ENCODE results near the gene NCS1. TPM values are rescaled to one million over a fixed set of nuclear protein-coding genes. Genes with fewer than 3 reads are reported as not detected.

NCS1 gene
- total and polyA plus RNA-seq, 9 of the 15 experiments (the other 6 are each of a cell fraction or from before 2014, with no cell fraction given): 0.28 to 27.0 (median 9.6) TPM

DNA sequence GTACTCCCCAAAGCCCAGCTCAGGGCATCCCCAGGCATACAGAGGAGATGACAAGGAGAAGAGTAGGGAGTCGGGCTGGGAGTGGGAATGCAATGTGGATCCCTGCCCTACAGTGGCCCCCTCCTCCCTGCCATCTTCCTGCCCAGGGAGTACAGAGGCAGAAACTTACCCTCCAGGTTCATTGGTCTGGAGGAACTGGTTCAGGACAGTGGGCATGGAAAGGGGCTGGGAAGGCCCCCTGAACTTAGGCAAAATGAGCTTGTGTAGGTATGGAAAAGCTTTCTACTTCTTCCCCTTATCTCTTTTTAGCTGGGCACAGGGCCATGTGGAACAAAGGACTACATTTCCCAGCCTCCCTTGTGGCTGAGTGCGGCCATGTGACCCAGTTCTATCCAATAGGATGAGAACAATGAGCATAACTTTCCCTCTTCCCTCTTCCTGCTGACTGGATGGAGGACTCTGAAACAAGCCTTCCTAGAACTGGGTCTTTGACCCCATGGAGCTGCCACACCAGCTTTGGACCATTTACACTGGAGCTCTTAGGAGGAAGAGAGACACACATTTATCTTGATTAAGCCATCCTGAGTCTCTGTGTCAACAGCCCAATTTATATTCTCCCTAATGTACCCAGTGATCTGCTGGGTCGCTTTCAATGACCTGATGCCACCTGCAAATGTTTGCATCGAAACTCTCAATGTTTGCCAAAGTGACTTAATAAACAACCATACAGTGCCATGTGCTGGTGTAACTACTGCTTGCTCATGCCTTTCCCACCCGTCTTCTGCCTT, 68.4 kb downstream of the NCS1 start (continued):
- TF ChIP-seq, protein P1, sequence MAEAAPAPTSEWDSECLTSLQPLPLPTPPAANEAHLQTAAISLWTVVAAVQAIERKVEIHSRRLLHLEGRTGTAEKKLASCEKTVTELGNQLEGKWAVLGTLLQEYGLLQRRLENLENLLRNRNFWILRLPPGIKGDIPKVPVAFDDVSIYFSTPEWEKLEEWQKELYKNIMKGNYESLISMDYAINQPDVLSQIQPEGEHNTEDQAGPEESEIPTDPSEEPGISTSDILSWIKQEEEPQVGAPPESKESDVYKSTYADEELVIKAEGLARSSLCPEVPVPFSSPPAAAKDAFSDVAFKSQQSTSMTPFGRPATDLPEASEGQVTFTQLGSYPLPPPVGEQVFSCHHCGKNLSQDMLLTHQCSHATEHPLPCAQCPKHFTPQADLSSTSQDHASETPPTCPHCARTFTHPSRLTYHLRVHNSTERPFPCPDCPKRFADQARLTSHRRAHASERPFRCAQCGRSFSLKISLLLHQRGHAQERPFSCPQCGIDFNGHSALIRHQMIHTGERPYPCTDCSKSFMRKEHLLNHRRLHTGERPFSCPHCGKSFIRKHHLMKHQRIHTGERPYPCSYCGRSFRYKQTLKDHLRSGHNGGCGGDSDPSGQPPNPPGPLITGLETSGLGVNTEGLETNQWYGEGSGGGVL (CRISPR knock-in tag; IDR thresholded peaks at IDR 0.05): no peak
- 0 out of 2 replicates have a peak, but pooled peaks have one; percentile 9 for TF ChIP-seq MAFG (tag; conservative IDR thresholded peaks at IDR 0.05)
- TF ChIP-seq BCOR (IDR thresholded peaks at IDR 0.05): no peak
- TF ChIP-seq, protein P2, sequence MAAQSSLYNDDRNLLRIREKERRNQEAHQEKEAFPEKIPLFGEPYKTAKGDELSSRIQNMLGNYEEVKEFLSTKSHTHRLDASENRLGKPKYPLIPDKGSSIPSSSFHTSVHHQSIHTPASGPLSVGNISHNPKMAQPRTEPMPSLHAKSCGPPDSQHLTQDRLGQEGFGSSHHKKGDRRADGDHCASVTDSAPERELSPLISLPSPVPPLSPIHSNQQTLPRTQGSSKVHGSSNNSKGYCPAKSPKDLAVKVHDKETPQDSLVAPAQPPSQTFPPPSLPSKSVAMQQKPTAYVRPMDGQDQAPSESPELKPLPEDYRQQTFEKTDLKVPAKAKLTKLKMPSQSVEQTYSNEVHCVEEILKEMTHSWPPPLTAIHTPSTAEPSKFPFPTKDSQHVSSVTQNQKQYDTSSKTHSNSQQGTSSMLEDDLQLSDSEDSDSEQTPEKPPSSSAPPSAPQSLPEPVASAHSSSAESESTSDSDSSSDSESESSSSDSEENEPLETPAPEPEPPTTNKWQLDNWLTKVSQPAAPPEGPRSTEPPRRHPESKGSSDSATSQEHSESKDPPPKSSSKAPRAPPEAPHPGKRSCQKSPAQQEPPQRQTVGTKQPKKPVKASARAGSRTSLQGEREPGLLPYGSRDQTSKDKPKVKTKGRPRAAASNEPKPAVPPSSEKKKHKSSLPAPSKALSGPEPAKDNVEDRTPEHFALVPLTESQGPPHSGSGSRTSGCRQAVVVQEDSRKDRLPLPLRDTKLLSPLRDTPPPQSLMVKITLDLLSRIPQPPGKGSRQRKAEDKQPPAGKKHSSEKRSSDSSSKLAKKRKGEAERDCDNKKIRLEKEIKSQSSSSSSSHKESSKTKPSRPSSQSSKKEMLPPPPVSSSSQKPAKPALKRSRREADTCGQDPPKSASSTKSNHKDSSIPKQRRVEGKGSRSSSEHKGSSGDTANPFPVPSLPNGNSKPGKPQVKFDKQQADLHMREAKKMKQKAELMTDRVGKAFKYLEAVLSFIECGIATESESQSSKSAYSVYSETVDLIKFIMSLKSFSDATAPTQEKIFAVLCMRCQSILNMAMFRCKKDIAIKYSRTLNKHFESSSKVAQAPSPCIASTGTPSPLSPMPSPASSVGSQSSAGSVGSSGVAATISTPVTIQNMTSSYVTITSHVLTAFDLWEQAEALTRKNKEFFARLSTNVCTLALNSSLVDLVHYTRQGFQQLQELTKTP (IDR thresholded peaks at IDR 0.05; ENCODE audit: low read depth in 1 of 2, partially characterized antibody in 2 of 2): peak in 1 of 2 experiments; percentile 75
- no peak for TF ChIP-seq NR2C2 (CRISPR knock-in tag; IDR thresholded peaks at IDR 0.05)
- TF ChIP-seq NR2C2 (tag; IDR thresholded peaks at IDR 0.05): peak; percentile 38; the same call in 1 of the 2 replicates
- TF ChIP-seq ZNF12 (CRISPR knock-in tag; IDR thresholded peaks at IDR 0.05): 0 out of 2 replicates have a peak, but pooled peaks have one; percentile 53
- TF ChIP-seq, protein P3, sequence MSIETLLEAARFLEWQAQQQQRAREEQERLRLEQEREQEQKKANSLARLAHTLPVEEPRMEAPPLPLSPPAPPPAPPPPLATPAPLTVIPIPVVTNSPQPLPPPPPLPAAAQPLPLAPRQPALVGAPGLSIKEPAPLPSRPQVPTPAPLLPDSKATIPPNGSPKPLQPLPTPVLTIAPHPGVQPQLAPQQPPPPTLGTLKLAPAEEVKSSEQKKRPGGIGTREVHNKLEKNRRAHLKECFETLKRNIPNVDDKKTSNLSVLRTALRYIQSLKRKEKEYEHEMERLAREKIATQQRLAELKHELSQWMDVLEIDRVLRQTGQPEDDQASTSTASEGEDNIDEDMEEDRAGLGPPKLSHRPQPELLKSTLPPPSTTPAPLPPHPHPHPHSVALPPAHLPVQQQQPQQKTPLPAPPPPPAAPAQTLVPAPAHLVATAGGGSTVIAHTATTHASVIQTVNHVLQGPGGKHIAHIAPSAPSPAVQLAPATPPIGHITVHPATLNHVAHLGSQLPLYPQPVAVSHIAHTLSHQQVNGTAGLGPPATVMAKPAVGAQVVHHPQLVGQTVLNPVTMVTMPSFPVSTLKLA (conservative IDR thresholded peaks at IDR 0.05): 0 out of 4 replicates have a peak, but pooled peaks of 1 of the 2 experiments have one; percentile 30
- TF ChIP-seq SPI1 (IDR thresholded peaks at IDR 0.05; ENCODE audit: borderline replicate concordance, low read depth, low read length): peak; percentile 18; the same call in 1 of the 2 replicates
- peak; percentile 83 for TF ChIP-seq MYC (IDR thresholded peaks at IDR 0.05; ENCODE audit: low read depth, low read length)
- no peak for TF ChIP-seq MYC (CRISPR knock-in tag; IDR thresholded peaks at IDR 0.05; ENCODE audit: borderline replicate concordance, low read depth)
- peak; percentile 70 for TF ChIP-seq FOS (IDR thresholded peaks at IDR 0.05; ENCODE audit: extremely low read depth, insufficient read length)
- TF ChIP-seq ATF7 (IDR thresholded peaks at IDR 0.05): no peak
- TF ChIP-seq, protein P4, sequence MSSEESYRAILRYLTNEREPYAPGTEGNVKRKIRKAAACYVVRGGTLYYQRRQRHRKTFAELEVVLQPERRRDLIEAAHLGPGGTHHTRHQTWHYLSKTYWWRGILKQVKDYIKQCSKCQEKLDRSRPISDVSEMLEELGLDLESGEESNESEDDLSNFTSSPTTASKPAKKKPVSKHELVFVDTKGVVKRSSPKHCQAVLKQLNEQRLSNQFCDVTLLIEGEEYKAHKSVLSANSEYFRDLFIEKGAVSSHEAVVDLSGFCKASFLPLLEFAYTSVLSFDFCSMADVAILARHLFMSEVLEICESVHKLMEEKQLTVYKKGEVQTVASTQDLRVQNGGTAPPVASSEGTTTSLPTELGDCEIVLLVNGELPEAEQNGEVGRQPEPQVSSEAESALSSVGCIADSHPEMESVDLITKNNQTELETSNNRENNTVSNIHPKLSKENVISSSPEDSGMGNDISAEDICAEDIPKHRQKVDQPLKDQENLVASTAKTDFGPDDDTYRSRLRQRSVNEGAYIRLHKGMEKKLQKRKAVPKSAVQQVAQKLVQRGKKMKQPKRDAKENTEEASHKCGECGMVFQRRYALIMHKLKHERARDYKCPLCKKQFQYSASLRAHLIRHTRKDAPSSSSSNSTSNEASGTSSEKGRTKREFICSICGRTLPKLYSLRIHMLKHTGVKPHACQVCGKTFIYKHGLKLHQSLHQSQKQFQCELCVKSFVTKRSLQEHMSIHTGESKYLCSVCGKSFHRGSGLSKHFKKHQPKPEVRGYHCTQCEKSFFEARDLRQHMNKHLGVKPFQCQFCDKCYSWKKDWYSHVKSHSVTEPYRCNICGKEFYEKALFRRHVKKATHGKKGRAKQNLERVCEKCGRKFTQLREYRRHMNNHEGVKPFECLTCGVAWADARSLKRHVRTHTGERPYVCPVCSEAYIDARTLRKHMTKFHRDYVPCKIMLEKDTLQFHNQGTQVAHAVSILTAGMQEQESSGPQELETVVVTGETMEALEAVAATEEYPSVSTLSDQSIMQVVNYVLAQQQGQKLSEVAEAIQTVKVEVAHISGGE (CRISPR knock-in tag; IDR thresholded peaks at IDR 0.05): 0 out of 6 replicates have a peak, but pooled peaks of 1 of the 3 experiments have one; percentile 43

All from K562 (cell line).